Stimulated activated CD4-positive, alpha-beta T cell treated with anti-CD3 and anti-CD28 coated beads, TNF-alpha, amount 100 ng/mL, for 48 hours (primary cell): ENCODE measurements around the gene ADAM15.
A peak's percentile ranks its signal among the peaks of the same experiment; 100 is the strongest.

Source experiments
- DNase-seq, 3 donors: peaks; one replicate each; pipeline ENCODE4 v3.0.0-alpha.2; 2020; ENCODE audit warnings: low read depth in 3 of 3

Gene ADAM15, protein sequence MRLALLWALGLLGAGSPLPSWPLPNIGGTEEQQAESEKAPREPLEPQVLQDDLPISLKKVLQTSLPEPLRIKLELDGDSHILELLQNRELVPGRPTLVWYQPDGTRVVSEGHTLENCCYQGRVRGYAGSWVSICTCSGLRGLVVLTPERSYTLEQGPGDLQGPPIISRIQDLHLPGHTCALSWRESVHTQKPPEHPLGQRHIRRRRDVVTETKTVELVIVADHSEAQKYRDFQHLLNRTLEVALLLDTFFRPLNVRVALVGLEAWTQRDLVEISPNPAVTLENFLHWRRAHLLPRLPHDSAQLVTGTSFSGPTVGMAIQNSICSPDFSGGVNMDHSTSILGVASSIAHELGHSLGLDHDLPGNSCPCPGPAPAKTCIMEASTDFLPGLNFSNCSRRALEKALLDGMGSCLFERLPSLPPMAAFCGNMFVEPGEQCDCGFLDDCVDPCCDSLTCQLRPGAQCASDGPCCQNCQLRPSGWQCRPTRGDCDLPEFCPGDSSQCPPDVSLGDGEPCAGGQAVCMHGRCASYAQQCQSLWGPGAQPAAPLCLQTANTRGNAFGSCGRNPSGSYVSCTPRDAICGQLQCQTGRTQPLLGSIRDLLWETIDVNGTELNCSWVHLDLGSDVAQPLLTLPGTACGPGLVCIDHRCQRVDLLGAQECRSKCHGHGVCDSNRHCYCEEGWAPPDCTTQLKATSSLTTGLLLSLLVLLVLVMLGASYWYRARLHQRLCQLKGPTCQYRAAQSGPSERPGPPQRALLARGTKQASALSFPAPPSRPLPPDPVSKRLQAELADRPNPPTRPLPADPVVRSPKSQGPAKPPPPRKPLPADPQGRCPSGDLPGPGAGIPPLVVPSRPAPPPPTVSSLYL

GRCh38 chr1:155050560-155051341, at the start of gene ADAM15:
TSS of gene ADAM15 (plus strand) at chr1:155051316. CDS start at chr1:155051387, 71 bp downstream.
- DNase-seq: peak; percentile 64 to 79 (median 70)

DNA sequence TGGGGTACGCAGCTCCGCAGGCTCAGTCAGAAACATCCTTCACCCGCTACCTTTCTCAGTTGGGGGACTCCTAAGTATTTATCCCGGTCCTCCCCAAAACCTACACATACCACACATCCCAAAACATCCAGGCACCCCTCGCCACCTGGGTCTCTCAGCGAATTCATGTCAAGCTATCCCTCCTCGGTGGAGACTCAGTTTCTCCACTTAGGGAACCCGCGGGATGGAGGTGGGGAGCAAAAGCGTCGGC, 49.8 kb upstream of the ADAM15 start:
- no peak for DNase-seq

GRCh38 chr1:155001675-155002463, 49.2 kb upstream of the ADAM15 start:
- DNase-seq: peak; percentile 96 to 100 (median 98)

GRCh38 chr1:155002464-155003226, 48.5 kb upstream of the ADAM15 start, which contains the start of gene ZBTB7B:
TSS of gene ZBTB7B (plus strand) at chr1:155002802. CDS start at chr1:155014661, 11,859 bp downstream.
- DNase-seq: no peak

- no peak for DNase-seq
These were observed 47.8 kb upstream of the ADAM15 start for GRCh38 chr1:155003227-155003765.

- DNase-seq: no peak
These were observed 47.3 kb upstream of the ADAM15 start for GRCh38 chr1:155003766-155004351.

DNA sequence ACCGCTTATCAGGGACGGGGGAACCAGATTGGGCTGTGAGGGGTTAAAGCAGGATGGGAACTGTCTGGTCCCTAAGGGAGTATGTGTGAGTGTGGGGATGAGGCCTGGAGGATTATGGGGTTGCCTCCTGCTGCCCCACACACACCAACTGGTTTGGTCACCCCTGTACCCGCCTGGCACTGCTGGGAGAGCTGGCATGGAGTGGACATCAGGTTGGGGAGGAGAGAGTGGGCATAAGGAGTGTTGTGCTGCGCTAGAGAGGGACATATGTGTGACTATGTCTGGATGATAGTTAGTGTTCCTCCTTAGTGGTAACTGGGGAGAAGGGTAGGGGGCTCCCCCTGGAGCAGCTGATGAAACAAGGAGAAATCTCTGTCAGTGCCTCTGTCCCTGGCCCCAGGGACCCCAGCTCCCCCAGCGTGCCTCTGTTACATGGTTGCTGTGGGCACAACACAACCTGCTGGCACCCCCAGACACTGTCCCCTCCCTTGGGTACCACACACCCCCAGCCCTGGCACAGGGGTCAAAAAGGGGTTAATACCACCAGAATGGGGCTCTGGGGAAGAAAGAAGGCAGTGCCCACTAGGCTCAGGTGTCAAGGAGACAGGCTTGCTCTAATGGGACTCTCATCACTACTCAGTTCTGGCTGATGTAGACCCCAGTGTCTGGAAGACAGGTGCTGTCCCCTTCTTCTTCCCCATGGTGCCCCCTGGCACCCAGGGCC, 46.6 kb upstream of the ADAM15 start:
- DNase-seq: no peak

GRCh38 chr1:155005076-155006011, 45.8 kb upstream of the ADAM15 start:
- DNase-seq: no peak

DNA sequence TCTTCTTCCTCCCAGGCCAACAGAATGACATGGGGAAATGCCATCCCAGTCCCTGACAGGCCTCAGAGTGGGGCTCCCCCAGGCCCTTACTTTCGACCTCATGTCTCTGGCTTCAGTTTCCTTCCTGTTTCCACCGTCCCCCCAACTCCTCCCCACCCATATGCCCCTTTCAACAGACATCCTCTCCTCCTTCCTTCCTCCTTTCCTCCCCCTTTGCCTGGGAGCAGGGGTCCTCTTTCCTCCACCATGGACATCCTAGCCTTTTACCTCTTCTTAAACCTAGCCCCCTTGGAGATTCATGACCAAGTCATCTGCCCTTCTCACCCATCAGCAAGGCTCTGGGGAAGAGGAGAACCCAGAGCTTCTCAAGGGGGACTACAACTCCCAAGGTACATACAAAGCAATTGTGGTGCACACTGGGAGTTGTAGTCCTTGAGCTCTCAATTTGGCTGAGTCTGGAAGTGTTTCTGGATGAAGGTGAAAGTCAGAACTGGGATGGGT, 44.5 kb upstream of the ADAM15 start:
- no peak for DNase-seq

GRCh38 chr1:155007251-155007828, 43.8 kb upstream of the ADAM15 start:
- DNase-seq: no peak

DNA sequence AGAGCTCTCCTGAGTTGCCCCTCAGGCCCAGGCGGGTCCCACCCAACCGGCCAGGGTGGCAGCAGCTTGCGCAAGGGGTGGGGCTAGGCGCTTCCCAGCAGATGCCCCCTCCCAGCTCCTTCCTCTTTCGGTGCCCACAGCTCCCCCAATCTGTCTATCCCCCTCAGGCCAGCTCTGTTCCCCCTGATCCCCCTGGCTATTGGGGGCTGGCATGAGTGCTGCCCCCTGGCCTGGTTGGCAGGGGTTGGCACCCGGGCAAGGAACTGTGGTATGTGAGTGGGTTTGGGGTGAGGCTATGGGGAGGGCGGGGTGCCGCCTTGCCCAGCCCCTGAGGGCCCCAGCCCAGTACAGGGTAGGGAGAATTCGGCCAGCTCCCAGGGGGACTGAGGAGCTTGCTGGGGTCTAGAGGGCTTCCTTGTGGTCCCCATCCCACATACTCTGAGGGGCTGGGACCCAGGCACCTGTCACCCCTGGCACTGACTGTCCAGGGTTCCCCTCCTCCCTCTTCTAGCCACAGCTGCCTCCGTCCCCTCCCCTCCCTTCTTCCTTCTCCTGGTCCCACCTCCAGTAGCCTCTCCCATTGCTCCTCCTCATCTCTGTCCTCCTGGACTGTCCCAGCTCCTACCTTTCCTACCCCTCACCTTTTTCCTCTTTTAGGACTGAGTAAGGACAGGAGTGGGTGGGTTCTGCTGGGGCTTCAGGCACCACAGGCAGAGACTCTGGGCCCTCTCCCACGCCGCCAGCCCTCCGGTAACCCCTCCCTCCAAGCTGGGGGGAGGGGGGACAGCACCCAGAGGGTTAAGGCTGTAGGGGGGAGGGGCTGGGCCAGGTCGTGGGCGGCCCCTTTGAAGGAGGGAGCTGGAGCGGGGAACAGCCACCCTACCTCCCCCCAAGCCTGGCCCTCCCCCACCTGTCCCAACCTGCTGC, 42.8 kb upstream of the ADAM15 start:
- peak; percentile 61 to 92 (median 64) for DNase-seq

DNA sequence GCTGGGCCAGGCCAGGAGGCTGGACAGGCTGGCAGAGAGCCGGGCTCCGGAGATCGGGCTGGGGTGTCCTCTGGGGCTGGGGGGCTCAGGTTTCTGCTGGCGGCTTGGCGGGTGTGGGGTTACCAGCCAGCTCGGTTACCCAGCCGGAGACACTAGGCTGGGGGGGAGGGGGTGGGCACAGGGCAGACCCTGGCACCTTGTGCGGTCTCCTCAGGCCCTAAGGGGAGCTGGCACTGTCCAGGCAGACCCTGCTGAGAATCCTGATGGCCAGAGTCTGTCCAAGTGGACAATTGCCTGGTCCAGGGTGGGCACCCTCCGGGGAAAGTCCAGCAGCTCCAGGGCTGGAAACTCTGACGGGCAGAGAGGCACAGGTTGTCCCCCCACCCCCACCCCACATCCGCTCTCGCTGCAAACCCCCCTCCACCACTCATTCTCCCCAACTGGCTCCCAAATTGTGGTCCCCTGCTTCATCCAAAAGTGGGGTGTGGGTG, 41.9 kb upstream of the ADAM15 start:
- no peak for DNase-seq

- DNase-seq: no peak
These were observed 41.4 kb upstream of the ADAM15 start for GRCh38 chr1:155009742-155010141.

- DNase-seq: no peak
These were observed 40.8 kb upstream of the ADAM15 start for GRCh38 chr1:155010211-155010918.

DNA sequence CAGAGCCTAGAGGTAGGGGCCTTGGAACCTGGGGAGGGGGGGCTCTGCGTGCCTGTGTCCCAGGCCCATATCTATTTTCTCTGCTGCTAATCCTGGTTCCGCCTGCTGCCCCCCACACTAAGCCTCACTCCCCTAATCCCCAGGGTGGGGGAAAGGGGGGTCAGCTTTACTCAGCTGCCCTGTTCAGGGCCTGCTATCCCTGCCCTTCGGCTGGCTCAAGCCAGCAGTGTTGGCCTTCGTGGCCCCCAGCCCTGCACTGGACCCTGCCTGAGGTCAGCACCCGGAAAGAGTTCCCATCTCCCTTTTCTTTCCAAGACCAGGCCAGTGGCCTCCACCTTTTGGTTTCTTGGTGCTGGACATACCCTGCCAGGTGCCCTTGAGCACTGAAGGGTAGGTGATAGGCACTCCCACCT, 40.1 kb upstream of the ADAM15 start:
- DNase-seq: no peak
